Psoas muscle (tissue), 8 donors: ENCODE data around the gene DNAJC8. TPM values are rescaled to one million over a fixed set of nuclear protein-coding genes. Genes with fewer than 3 reads are reported as not detected.

Experiments used
- ATAC-seq, 4 donors: fragments of 200-7000 bp; cut with Tn5 transposase; one replicate each; pipeline ENCODE4 v1.9.1; 2020; ENCODE audit warnings: moderate library complexity in 3 of 4, mild to moderate bottlenecking in 2 of 4
- DNase-seq, 2 donors: peaks; one replicate each; pipeline ENCODE4 v3.0.0-alpha.2; 2020
- H3K27ac ChIP-seq: fragments of 200-600 bp; one replicate; pipeline ENCODE4 v1.8.0; 2022
- H3K27me3 ChIP-seq, 3 donors: fragments of 200-600 bp in 1 of 3; one replicate each; pipeline versions ENCODE4 v1.6.1 to v1.8.0; 2013 to 2022; ENCODE audit warnings: low read length in 2 of 3, mild to moderate bottlenecking in 2 of 3, moderate library complexity in 1 of 3; ENCODE audit not compliant: insufficient read depth in 3 of 3
- H3K36me3 ChIP-seq, 2 donors: fragments of 200-600 bp in 1 of 2; one replicate each; pipeline versions ENCODE4 v1.6.1 to v1.8.0; 2013 to 2022; ENCODE audit warnings: low read depth in 1 of 2, mild to moderate bottlenecking in 1 of 2, moderate library complexity in 1 of 2; ENCODE audit not compliant: insufficient read depth in 1 of 2
- H3K4me1 ChIP-seq: fragments of 200-600 bp; one replicate; pipeline ENCODE4 v1.8.0; 2022
- H3K4me3 ChIP-seq: fragments of 200-600 bp; one replicate; pipeline ENCODE4 v1.8.0; 2022; ENCODE audit warnings: mild to moderate bottlenecking
- H3K9me3 ChIP-seq: fragments of 200-600 bp; one replicate; pipeline ENCODE4 v1.8.0; 2022
- WGBS, 3 donors: extraction: QIAGEN DNeasy Blood & Tissue Kit; methylation state at CpG; one replicate each; pipeline versions ENCODE4 v1.1.6 to v1.1.7; 2013; 5-methylcytosine and 5-hydroxymethylcytosine counted together
- intact Hi-C, 2 donors: fragments of 100-400 bp; cut with DNase I; formaldehyde crosslinking; loops; one replicate each; pipeline versions ENCODE4 v1.11.0 to v1.14.2; 2022
- polyA plus RNA-seq, 3 donors: library from polyadenylated mRNA; stranded (reverse); fragments of 200-250 nt; gene quantifications; one replicate each; pipeline ENCODE4 v1.2.3, GENCODE V29; 2013
- total RNA-seq, 4 donors: library from RNA; stranded (reverse); fragmentation: NEBNext Ultra II Directional in 2 of 4; extraction: Animal tissue kit (Norgen Biotek cat#: 25700) in 2 of 4; gene quantifications; one replicate each; pipeline versions ENCODE4 v1.2.1 to v1.2.4, GENCODE V29; 2021 to 2023
- TF ChIP-seq, protein P1 (sequence below): fragments of 200-600 bp; IDR thresholded peaks from one replicate; pipeline ENCODE4 v1.8.0; 2022; ENCODE audit warnings: antibody characterized with exemption
- donor health status: healthy with polysubstance abuse.
- donor health status: DM: no; HTN: no; CAD: no; lungs with moderate emphysema.
- donor health status: Bipolar disorder and iron deficiency.
- donor health status: healthy.
- donor health status: DM: yes; HTN: yes; CAD: no.
- donor health status: DM: no; HTN: no; CAD: no.
- donor health status: DM: no; HTN: no; CAD: no.
- donor health status: DM: yes; HTN: yes; CAD: no.

Gene DNAJC8
- total and polyA plus RNA-seq, 7 donors: 46.6 to 116 (median 64.0) TPM

DNA sequence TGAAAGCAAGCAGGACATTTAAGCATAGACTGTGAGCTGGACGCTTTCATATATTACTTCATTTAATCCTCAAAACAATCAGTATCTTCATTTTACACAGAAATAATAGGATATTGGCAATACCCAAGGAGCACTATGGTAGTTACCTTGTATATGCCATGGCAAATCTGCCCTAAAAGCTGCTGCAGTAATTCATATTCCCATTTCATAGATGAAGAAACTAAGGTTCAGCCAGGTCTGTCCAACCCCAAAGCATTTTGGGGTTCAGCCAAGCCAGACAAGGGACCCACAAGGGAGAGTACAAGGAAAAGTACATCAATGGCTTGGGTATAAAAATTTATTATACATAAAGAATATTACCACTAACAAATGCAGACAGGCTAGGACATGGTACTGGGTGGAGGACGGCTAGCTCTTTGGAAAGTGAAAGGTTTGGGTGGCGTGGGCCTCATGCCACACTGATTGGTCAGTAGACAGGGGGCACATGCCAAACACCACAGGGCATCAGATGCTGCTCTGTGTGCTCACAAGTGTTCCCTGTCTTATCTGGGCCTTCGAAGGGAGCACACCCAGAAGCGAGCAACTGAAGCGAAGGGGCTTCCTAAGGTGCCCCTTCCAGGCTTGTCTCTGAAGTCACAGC, 32.5 kb downstream of the DNAJC8 start:
- no peak for ATAC-seq
- H3K9me3 ChIP-seq: no peaks in the 10 kb centered on the region
- WGBS, 3 donors: 92 to 97% (median 93%) methylated on average over 6 of the region's 6 CpGs
- no peak overlapping the region for H3K27ac ChIP-seq
- no peak for DNase-seq
- TF ChIP-seq, protein P1, sequence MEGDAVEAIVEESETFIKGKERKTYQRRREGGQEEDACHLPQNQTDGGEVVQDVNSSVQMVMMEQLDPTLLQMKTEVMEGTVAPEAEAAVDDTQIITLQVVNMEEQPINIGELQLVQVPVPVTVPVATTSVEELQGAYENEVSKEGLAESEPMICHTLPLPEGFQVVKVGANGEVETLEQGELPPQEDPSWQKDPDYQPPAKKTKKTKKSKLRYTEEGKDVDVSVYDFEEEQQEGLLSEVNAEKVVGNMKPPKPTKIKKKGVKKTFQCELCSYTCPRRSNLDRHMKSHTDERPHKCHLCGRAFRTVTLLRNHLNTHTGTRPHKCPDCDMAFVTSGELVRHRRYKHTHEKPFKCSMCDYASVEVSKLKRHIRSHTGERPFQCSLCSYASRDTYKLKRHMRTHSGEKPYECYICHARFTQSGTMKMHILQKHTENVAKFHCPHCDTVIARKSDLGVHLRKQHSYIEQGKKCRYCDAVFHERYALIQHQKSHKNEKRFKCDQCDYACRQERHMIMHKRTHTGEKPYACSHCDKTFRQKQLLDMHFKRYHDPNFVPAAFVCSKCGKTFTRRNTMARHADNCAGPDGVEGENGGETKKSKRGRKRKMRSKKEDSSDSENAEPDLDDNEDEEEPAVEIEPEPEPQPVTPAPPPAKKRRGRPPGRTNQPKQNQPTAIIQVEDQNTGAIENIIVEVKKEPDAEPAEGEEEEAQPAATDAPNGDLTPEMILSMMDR: no peak
- no peaks in the 10 kb centered on the region for H3K27me3 ChIP-seq
- H3K36me3 ChIP-seq: peaks cover 14 to 76% of the 10 kb centered on the region in 2 donors
- no peak overlapping the region for H3K4me3 ChIP-seq
- no peaks in the 10 kb centered on the region for H3K4me1 ChIP-seq
- intact Hi-C loops: no loop called here

DNA sequence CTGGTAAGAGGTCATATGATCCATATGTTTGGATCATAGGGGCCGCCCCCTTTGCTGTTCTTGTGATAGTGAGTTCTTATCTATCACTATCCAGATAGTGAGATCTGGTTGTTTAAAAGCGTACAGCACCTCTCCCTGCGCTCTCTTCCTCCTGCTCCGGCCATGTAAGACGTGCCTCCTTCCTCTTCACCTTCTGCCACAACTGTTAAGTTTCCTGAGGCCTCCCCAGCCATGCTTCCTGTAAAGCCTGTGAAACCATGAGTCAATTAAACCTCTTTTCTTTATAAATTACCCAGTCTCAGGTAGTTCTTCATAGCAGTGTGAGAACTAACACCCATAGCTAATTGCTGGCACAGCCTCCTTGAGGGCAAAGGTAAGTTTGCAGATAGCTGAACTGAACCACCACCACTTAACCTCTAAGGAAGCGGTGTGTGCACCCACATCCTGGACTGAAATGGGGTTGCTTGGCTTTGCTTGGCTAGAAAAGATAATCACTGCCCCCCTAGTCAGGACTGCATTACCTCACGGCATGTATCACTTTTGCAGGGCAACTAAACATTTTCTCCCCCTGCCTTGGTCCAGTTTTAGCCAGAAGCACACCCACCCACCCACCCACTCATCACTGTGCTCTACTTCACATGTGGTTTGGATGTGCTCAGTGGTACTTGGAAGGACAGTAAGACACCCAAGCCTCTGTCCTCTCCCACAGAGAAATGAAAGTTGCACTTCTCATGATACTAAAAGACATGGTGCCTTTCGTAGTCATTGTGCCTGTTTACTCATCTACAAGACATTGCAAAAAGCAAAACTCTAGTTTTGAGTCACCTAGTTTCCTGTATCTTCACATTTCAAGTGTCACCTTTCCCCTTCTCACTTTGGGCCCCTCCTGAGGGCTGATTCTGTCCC, 33.2 kb downstream of the DNAJC8 start:
- 89 to 99% (median 91%) methylated on average over 8 of the region's 8 CpGs for WGBS, 3 donors
- DNase-seq (no peak), ATAC-seq (no peak)
- H3K27me3 ChIP-seq: no peaks in the 10 kb centered on the region
- peaks cover 14 to 68% of the 10 kb centered on the region in 2 donors for H3K36me3 ChIP-seq
- H3K4me1 ChIP-seq: no peaks in the 10 kb centered on the region
- no peaks in the 10 kb centered on the region for H3K9me3 ChIP-seq
- H3K27ac ChIP-seq: no peak overlapping the region
- TF ChIP-seq, protein P1: no peak
- H3K4me3 ChIP-seq: no peak overlapping the region
- intact Hi-C loops: no loop called here

DNA sequence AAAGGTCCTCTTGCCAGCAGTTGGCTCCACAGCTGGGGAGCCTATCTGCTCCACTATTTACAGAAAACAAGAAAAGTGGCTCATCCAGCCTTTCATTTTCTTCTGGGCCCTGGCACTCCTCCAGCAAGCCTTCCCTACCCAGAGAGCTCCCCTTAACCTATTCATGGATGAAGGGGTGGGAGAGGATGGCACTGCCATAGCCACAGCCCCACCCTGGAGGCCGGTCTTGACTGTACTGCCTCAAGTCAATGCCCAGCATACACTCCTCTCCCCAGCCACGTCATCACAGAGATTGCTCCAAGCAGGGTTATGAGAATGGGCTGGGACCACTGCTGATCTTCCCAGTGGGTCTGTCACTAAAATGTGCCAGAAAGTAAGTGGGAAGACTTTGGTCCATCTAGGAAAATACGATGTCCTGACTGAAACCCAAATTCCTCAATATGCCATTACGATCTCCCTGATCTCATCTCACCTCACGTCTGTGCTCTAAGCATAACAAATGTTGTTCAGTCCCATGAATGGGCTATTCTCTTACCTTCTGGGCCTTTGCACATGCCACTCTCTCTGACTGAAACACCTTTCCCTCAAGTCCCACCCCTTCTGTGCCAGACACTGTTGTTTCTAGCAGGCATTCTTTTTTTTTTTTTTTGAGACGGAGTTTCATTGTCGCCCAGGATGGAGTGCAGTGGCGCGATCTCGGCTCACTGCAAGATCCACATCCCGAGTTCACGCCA, 35.0 kb downstream of the DNAJC8 start:
- no peaks in the 10 kb centered on the region for H3K9me3 ChIP-seq
- H3K4me3 ChIP-seq: no peak overlapping the region
- intact Hi-C loops: no loop called here
- no peak for ATAC-seq
- DNase-seq: no peak
- H3K27ac ChIP-seq: no peak overlapping the region
- TF ChIP-seq, protein P1: no peak
- 88 to 93% (median 89%) methylated on average over 12 of the region's 12 CpGs for WGBS, 3 donors
- H3K36me3 ChIP-seq: peaks cover 8 to 51% of the 10 kb centered on the region in 2 donors
- H3K27me3 ChIP-seq: no peaks in the 10 kb centered on the region
- no peaks in the 10 kb centered on the region for H3K4me1 ChIP-seq

DNA sequence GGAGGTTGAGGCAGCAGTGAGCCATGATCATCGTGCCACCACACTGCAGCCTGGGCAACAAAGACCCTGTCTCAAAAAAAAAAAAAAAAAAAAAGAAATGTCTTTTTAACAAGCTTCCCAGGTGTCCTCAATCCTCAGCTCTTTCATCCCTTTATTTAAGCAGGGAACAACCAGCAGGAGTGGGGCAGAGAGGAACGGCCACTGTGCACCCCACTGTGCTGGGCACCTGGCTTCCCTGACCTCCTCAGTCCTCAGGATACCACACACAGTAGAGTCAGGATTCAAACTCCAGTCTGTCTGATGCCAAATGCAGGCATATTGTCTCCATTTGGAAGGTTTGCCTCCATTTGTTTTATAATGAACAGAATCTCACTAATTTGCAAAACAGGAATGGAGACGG, 36.5 kb downstream of the DNAJC8 start:
- no peaks in the 10 kb centered on the region for H3K4me1 ChIP-seq
- H3K36me3 ChIP-seq: peaks cover 5 to 35% of the 10 kb centered on the region in 2 donors
- no peaks in the 10 kb centered on the region for H3K27me3 ChIP-seq
- H3K4me3 ChIP-seq: no peak overlapping the region
- no peak for DNase-seq
- 62 to 74% (median 67%) methylated on average over 3 of the region's 3 CpGs for WGBS, 3 donors
- TF ChIP-seq, protein P1: no peak
- no peaks in the 10 kb centered on the region for H3K9me3 ChIP-seq
- intact Hi-C loops: no loop called here
- no peak overlapping the region for H3K27ac ChIP-seq
- ATAC-seq: no peak
